Rectal smooth muscle tissue (tissue), 1 donor: ENCODE data around the gene BCL2L2.

Experiments
- H3K27ac ChIP-seq: one replicate; pipeline ENCODE4 v1.7.0; 2013; ENCODE audit warnings: low read depth, low read length, inconsistent platforms
- H3K27me3 ChIP-seq: one replicate; pipeline ENCODE4 v1.7.0; 2013; ENCODE audit warnings: low read length; ENCODE audit not compliant: control insufficient read depth, insufficient read depth
- H3K36me3 ChIP-seq: one replicate; pipeline ENCODE4 v1.7.0; 2013; ENCODE audit warnings: low read length; ENCODE audit not compliant: control insufficient read depth, insufficient read depth
- H3K4me1 ChIP-seq: one replicate; pipeline ENCODE4 v1.7.0; 2013; ENCODE audit warnings: low read length; ENCODE audit not compliant: control insufficient read depth, insufficient read depth
- H3K4me3 ChIP-seq: one replicate; pipeline ENCODE4 v1.7.0; 2013; ENCODE audit warnings: low read length
- H3K9ac ChIP-seq: one replicate; pipeline ENCODE4 v1.7.0; 2013; ENCODE audit warnings: low read length

Gene BCL2L2

DNA sequence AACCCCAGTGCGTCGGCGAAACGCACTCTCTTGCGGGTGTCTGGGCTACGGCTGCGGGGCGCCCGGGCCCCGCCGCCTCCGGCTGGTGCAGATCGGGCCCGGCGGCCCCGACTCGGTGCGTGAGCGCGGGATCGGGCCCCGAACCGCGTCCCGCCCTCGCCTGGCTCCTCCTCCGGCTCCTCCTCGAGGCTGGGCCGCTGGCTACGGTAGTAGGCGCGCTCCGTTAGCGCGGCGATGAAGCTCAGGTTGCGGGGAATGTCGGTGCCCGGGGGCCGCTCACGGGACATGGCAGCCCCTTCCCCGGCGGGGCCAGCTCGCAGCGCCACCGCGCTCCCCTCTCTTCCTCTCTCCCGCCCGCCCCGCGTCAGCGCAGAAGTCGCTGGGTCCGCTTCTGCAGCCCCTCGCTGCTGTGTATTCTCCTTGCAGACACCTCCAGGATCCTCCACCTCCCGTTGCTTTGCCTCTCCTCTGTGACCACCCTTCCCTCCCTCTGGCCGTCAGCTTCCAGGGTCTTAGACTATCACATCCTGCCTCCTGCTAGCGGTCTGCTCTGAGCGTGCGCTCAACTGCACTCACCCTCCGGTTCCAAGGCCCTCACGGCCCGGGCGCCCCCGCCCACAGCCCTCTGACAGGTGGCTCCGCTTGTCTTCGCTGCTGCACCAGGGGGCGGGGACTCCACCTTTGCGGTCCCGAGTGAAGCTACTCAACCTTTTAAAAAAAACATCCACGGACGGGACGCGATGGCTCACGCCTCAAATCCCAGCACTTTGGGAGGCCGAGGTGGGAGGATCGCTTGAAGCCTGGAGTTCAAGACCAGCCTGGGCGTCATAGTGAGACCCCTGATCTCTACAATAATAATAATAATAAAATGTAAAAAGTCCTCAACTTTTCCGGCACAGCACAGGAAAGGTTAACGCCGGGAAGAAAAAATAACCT lies 4.1 kb upstream of the BCL2L2 start, which contains the start of gene PPP1R3E:
TSS of gene PPP1R3E (minus strand) at position 570 of the 936 bp plus-strand sequence. CDS start at position 287, 283 bp downstream.
- Histone ChIP-seq H3K36me3 (peaks cover 4% of the 10 kb centered on the region), H3K4me1 (peaks cover 18% of the 10 kb centered on the region), H3K27ac (peak within 1 kb of the TSS; percentile 90), H3K4me3 (peak within 1 kb of the TSS; percentile 86), H3K9ac (peak within 1 kb of the TSS; percentile 50), H3K27me3 (no peaks in the 10 kb centered on the region)

- Histone ChIP-seq H3K27ac (peak overlapping the region; percentile 87), H3K4me1 (peaks cover 16% of the 10 kb centered on the region), H3K9ac (peak overlapping the region; percentile 43)
These were observed 505 bp downstream of the BCL2L2 start for GRCh38 chr14:23307146-23307530.

DNA sequence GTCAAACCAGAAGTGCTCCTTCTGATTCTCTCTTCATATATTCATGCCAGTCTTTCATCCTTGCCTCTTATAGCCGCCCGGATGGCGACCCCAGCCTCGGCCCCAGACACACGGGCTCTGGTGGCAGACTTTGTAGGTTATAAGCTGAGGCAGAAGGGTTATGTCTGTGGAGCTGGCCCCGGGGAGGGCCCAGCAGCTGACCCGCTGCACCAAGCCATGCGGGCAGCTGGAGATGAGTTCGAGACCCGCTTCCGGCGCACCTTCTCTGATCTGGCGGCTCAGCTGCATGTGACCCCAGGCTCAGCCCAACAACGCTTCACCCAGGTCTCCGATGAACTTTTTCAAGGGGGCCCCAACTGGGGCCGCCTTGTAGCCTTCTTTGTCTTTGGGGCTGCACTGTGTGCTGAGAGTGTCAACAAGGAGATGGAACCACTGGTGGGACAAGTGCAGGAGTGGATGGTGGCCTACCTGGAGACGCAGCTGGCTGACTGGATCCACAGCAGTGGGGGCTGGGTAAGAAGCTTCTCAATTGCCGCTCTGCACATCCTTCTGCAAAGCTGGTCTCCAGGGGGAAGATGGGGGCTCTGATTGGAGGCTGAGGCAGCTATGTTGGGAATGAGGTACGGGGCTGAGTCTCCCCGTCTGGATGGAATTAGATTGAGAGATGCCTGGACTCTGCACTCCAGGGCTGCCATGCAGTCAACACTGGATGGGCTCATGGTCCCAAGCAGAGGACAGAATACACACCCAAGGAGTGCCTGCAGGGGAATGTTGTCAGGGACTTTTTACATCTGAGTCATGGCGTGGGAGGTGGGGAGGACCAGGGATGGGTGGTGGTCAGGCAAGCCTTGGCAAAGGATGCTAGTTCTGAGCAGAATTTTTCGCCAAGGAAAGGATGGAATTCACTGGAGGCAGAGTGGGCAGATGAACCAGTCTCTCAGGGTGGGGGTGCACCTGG lies 1.3 kb downstream of the BCL2L2 start:
- Histone ChIP-seq H3K27me3 (no peaks in the 10 kb centered on the region), H3K4me1 (peaks cover 16% of the 10 kb centered on the region), H3K27ac (peak overlapping the region; percentile 87), H3K4me3 (peak overlapping the region; percentile 93), H3K9ac (peak overlapping the region; percentile 43), H3K36me3 (peaks cover 10% of the 10 kb centered on the region)

More at GRCh38 chr14:23307146-23307530, 505 bp downstream of the BCL2L2 start:
- H3K36me3 ChIP-seq: peaks cover 10% of the 10 kb centered on the region
- peak overlapping the region; percentile 93 for H3K4me3 ChIP-seq
- no peaks in the 10 kb centered on the region for H3K27me3 ChIP-seq

GRCh38 chr14:23308721-23309445 lies 2.2 kb downstream of the BCL2L2 start:
- H3K36me3 ChIP-seq: peaks cover 10% of the 10 kb centered on the region
- peak overlapping the region; percentile 93 for H3K4me3 ChIP-seq
- no peak overlapping the region for H3K27ac ChIP-seq
- H3K9ac ChIP-seq: no peak overlapping the region
- H3K27me3 ChIP-seq: no peaks in the 10 kb centered on the region
- peaks cover 16% of the 10 kb centered on the region for H3K4me1 ChIP-seq

DNA sequence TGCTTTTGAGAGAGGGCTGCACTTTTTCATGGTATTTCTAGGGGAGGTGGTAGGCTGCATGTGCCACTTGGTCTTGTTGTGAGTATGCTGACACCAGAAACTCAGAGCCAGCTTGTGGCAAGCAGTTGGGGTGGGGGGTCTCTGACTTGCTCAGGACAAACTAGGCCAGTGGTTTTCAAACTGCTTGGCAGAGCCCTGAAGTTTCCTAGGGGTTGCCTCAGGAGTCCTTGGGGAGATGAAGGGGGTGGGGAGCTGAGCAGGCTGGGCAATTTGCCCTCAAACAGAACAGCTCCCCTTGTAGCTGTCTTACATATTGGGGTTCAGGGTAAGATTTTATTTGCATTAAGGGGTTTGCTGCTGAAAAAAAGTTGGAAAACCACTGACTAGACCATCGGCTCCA lies 3.9 kb downstream of the BCL2L2 start:
- H3K9ac ChIP-seq: no peak overlapping the region
- H3K27me3 ChIP-seq: no peaks in the 10 kb centered on the region
- no peak overlapping the region for H3K27ac ChIP-seq
- no peak overlapping the region for H3K4me3 ChIP-seq
- peaks cover 16% of the 10 kb centered on the region for H3K4me1 ChIP-seq
- H3K36me3 ChIP-seq: peaks cover 10% of the 10 kb centered on the region

DNA sequence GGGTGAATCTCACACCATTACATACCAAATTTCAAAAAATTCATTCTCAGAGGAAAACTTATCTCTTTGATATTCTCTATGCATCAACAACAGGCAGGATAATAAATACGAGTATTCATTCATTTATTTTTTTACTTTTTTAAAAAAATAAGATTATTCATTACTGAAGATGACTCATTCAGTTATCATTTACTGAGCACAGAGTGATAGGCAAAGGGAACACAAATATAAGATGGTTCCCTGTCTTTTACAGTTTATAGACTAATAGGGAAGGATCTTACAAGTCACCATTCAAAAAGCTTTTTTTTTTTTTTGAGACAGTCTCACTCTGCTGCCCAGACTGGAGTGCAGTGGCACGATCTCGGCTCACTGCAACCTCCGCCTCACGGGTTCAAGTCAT lies 9.7 kb downstream of the BCL2L2 start:
- no peaks in the 10 kb centered on the region for H3K36me3 ChIP-seq
- H3K27me3 ChIP-seq: no peaks in the 10 kb centered on the region
- H3K4me1 ChIP-seq: peaks cover 5% of the 10 kb centered on the region
- no peak overlapping the region for H3K27ac ChIP-seq
- H3K9ac ChIP-seq: no peak overlapping the region
- no peak overlapping the region for H3K4me3 ChIP-seq

DNA sequence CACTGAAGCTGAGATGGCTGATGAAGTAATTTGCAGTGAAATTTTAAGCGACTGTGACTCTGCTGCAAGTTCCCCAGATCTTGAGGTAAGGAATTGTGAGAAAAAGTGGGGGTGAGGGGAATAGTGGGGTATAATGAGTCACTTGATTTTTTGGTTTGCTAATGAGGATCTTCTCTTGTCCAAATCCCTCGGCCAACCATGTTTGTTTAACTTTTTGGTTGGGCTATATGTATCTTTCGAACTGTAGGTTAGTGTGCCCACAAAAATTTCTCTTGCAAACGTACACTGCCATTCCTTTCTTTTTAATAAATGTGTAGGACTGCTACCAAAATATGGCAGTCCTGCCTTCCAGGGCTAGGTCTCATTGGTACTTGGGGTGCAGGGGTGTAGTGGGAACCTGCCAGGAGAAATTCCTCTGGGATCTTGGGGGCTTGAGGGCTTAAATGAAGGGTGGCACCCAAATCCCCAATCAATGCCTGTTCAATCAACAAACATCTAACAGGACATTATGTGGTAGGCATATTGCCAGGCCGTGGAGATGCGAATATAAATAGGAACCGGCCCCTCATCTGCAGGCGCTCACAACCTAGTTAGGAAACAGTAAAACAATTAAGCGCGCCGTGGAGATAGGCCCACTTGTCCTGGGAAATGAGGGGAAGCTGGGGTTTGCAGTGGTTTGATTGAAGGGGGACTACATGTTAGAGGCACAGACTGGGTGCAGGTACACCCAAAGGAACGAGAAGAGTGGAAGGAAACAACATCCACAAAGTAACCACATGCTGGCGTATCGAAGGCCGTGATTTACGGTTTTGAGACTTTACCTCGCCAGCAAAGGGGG lies 13.3 kb downstream of the BCL2L2 start:
- peak overlapping the region; percentile 92 for H3K27ac ChIP-seq
- peaks cover 12% of the 10 kb centered on the region for H3K4me1 ChIP-seq
- H3K9ac ChIP-seq: no peak overlapping the region
- H3K36me3 ChIP-seq: peaks cover 12% of the 10 kb centered on the region
- peak overlapping the region; percentile 68 for H3K4me3 ChIP-seq
- H3K27me3 ChIP-seq: no peaks in the 10 kb centered on the region

DNA sequence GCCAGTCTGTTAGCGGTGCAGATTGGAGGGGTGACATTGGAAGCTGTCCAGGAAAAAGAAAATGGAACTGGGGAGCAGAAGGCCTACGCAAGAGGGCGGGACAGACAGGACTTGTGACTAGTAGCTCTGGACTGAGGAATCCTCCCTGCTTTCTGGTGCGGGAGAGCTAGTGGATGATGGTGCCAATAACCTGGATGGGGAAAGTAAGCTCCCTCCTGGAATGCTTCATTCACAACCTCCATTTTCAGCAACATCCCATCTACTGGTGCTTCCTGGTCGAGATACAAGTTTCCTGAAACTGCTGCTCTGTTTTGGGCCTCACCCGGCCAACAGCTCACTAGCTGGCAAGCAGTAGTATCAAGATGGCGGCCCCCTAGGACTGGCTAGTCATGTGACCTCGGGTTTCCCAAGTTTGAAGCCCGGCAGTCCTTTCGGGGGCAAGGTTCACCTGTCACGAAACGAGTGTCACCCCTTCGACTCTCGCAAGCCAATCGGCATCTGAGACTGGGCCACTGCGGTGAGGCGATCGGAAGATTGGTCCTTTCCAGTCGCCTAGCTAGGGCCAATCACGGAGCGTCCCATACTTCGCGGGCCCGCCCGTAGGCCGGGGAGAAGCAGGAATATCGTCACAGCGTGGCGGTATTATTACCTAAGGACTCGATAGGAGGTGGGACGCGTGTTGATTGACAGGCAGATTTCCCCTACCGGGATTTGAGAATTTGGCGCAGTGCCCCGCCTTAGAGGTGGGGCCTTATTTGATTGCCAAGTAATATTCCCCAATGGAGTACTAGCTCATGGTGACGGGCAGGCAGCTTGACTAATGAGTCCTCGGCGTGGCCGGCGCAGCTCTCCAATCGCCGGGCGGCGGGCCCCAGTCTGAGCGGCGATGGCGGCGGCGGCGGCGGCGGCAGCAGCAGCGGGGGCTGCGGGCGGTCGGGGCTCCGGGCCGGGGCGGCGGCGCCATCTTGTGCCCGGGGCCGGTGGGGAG lies 14.2 kb downstream of the BCL2L2 start, which contains the start of gene PABPN1:
TSS of gene PABPN1 (plus strand) at position 874 of the 988 bp plus-strand sequence. CDS start at position 887, 13 bp downstream.
- Histone ChIP-seq H3K27ac (peak within 1 kb of the TSS; percentile 92), H3K4me3 (peak within 1 kb of the TSS; percentile 92), H3K9ac (peak within 1 kb of the TSS; percentile 61), H3K4me1 (peaks cover 12% of the 10 kb centered on the region), H3K36me3 (peaks cover 12% of the 10 kb centered on the region), H3K27me3 (no peaks in the 10 kb centered on the region)

GRCh38 chr14:23321572-23322547 lies 15.2 kb downstream of the BCL2L2 start:
- H3K4me3 ChIP-seq: peak overlapping the region; percentile 92

More at GRCh38 chr14:23321572-23322547, 15.2 kb downstream of the BCL2L2 start:
- peak overlapping the region; percentile 61 for H3K9ac ChIP-seq
- H3K36me3 ChIP-seq: peaks cover 12% of the 10 kb centered on the region
- peak overlapping the region; percentile 88 for H3K27ac ChIP-seq
- H3K4me1 ChIP-seq: peaks cover 12% of the 10 kb centered on the region
- H3K27me3 ChIP-seq: no peaks in the 10 kb centered on the region
